ACC112 (cell line): ENCODE data around the gene RD3L.

Experiments used
- H2AFZ ChIP-seq: fragments of 200-600 bp; sonication (generic); one replicate; pipeline ENCODE4 v1.6.0; 2017; ENCODE audit warnings: antibody characterized with exemption, low read length; ENCODE audit not compliant: unreplicated experiment
- H3K27ac ChIP-seq: fragments of 200-600 bp; sonication (generic); 2 replicates; pipeline ENCODE4 v1.5.1; 2014; ENCODE audit warnings: low read depth, mild to moderate bottlenecking, antibody characterized with exemption, low read length, moderate library complexity
- H3K27me3 ChIP-seq: fragments of 200-600 bp; sonication (generic); 2 replicates; pipeline ENCODE4 v1.6.1; 2014; ENCODE audit warnings: mild to moderate bottlenecking, antibody characterized with exemption, low read length, moderate library complexity, mixed read lengths; ENCODE audit not compliant: insufficient read depth
- H3K36me3 ChIP-seq: fragments of 200-600 bp; sonication (generic); 2 replicates; pipeline ENCODE4 v1.6.1; 2016; ENCODE audit warnings: mild to moderate bottlenecking, antibody characterized with exemption, low read length, moderate library complexity, mixed read lengths; ENCODE audit not compliant: insufficient read depth
- H3K4me1 ChIP-seq: fragments of 200-600 bp; sonication (generic); one replicate; pipeline ENCODE4 v1.6.1; 2016; ENCODE audit warnings: low read length, mixed read lengths; ENCODE audit not compliant: insufficient read depth, unreplicated experiment, control insufficient read depth
- H3K4me3 ChIP-seq: fragments of 200-600 bp; sonication (generic); 2 replicates; pipeline ENCODE4 v1.5.1; 2014; ENCODE audit warnings: mild to moderate bottlenecking, low read depth, low read length
- H3K79me2 ChIP-seq: fragments of 200-600 bp; sonication (generic); one replicate; pipeline ENCODE4 v1.6.0; 2016; ENCODE audit warnings: low read length; ENCODE audit not compliant: control insufficient read depth, unreplicated experiment, insufficient read depth

RD3L gene

DNA sequence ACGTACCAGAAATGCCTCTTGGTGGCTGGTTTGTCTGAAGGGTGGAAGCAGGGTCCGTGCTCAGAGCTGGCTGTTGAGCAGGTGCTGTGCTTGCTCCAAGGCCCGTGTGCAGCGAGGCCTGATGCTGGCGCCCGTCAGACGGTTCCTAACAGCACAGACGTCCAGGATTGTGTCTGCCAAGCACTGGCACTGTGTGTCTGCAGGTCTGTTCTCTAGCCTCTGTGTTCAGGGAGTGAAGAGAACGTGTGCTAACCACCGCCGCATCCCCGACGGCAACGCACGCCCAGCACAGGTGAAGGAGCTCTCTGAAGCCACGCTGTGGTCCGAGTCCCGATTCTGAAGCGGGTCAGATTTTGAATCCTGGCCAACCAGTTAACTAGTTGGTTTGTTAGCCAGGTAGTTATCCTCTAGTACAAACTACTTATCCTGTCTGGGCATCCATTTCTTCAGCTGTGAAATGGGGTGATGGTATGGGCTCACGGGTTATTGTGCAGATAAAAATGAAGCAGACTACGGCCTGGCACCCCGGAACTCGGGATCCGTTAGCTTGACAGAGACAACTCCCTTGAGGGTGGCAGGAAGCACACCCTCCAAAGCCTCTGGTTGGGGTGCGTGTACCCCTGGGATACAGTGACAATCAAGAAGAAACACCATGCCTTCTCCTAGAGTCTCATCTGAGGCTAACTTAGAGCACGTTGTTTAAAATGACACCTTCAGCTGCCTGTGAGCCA lies 32.6 kb downstream of the RD3L start:
- Histone ChIP-seq H3K4me3 (no peak overlapping the region), H3K27ac (no peak overlapping the region), H3K27me3 (no peaks in the 10 kb centered on the region), H3K4me1 (peaks cover 4% of the 10 kb centered on the region), H3K79me2 (peaks cover under 1% of the 10 kb centered on the region), H3K36me3 (peaks cover 17% of the 10 kb centered on the region), H2AFZ (no peak overlapping the region)

DNA sequence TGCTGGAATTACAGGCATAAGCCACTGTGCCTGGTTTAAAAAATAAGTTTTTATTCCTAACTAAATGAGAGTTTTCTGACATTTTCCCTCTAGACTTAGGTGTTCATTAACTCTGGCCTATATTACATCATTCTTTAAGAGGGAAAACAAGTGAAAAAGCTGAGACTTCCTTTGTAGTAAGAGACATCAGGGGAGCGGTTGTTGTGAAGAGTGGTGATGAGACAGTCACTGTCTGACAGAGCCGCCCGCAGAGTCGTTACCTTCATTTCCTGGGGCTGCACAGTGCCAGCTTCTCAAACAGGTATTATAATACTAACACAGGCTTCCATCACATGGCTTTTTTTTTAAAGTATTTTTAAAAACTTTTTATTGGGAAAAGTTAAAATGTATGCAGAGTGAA lies 33.7 kb downstream of the RD3L start:
- no peaks in the 10 kb centered on the region for H3K79me2 ChIP-seq
- no peak overlapping the region for H2AFZ ChIP-seq
- no peaks in the 10 kb centered on the region for H3K27me3 ChIP-seq
- no peak overlapping the region for H3K4me3 ChIP-seq
- peaks cover 4% of the 10 kb centered on the region for H3K4me1 ChIP-seq
- H3K27ac ChIP-seq = no peak overlapping the region
- H3K36me3 ChIP-seq = peaks cover 8% of the 10 kb centered on the region

DNA sequence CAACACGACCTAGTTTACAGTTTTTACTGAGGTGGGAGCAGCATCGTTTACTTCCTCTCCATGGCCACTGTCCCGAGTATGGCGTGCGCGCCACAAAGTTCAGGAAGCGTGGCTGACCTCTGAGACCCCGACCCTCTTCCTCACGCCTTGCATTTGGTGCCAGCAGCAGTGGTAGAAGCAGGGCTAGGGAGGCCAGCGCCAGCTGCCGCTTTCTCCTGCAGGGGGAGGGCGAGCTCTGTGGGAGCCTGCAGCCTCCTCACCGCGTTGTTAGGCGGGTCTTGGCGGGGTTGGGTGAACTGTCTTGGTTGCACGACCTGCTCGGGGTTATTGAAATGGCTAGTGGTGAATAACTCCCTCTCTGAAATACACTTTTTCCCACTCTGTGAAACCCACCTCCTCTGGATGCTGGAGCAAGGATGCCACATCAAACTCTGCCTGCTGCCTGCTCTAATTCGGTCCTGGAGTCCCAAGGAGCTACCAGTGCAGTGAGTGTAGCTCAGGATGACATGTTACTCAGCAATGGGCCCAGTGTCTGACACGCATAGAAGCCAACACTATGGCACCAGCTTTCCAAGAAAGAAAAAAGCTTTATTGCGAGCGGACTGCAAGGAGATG lies 36.4 kb downstream of the RD3L start:
- Histone ChIP-seq H3K36me3 (no peaks in the 10 kb centered on the region), H3K4me3 (no peak overlapping the region), H3K27ac (no peak overlapping the region), H3K4me1 (peaks cover 4% of the 10 kb centered on the region), H3K27me3 (no peaks in the 10 kb centered on the region), H3K79me2 (no peaks in the 10 kb centered on the region), H2AFZ (no peak overlapping the region)

DNA sequence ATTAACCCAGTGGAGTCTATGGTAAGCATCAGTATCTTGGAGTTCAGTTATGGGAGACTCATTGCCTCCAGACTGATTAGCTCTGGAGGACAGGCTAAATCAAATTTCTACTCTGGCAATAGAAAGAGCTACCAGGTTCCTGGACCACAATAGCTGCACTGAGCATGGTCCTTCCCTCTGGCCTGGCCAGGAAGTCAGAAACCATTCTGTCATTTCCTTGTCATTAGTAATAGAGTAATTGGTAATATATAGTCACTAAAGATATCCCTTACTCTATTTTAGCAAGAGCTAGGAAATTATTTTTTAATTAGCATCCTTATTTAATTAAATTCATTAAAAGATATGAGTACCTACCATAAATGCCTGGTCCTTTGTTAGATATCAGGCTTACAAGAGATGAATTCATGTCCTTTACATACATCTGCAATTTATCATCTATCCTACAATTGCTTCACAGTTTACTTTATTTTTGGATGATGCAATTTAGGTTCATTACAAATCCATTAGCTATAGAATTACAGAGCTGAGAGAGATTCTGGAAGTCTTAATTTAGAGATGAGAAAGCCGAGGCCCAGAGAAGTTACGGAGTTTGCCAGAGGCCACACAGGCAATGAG lies 37.7 kb downstream of the RD3L start:
- Histone ChIP-seq H3K27me3 (no peaks in the 10 kb centered on the region), H3K4me3 (no peak overlapping the region), H3K36me3 (no peaks in the 10 kb centered on the region), H2AFZ (no peak overlapping the region), H3K79me2 (no peaks in the 10 kb centered on the region), H3K4me1 (peaks cover under 1% of the 10 kb centered on the region), H3K27ac (no peak overlapping the region)

DNA sequence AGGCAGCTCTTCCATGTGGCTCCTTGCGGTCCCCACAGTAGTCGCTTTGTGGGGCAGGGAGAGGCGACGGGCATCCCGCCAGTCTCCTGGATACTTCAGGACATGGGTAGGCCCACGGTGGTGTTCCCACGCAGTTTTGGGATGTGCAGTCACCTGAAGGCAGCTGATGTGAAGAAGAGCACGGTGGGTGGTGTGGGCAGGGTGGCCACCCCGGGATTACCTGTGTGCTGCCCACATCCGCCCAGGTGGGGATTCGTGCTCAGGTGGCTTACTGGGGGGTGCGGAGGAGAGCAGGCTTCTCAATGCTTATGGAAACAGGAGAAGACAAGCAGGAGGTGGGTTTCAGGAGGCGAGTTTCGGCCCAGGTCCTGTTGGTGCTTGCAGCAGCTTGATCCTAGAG lies 42.5 kb downstream of the RD3L start:
- H3K27ac ChIP-seq = no peak overlapping the region
- H3K4me3 ChIP-seq = no peak overlapping the region
- H2AFZ ChIP-seq = no peak overlapping the region
- H3K36me3 ChIP-seq = no peaks in the 10 kb centered on the region
- H3K4me1 ChIP-seq = no peaks in the 10 kb centered on the region
- no peaks in the 10 kb centered on the region for H3K79me2 ChIP-seq
- no peaks in the 10 kb centered on the region for H3K27me3 ChIP-seq

DNA sequence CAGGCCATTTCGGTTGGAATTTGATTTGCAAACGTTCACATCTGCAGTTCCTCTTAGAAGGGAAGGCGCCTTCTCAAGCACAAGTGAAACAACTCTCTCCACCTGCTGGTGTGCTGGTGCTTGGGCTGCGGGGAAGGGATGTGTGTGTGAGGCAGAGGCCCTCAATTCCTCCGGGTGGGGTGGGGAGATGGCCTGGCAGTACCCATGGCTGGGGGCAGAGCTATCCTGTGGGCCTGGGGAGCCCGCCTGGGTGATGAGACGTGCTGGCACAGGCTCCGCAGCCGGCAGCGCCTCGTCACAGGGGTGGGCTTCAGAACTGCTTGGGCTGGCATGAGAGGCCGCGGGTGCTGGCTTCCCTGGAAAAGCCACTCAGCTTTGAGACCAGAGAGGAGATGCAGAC lies 43.0 kb downstream of the RD3L start:
- H3K27me3 ChIP-seq = no peaks in the 10 kb centered on the region
- no peak overlapping the region for H3K27ac ChIP-seq
- no peak overlapping the region for H2AFZ ChIP-seq
- no peak overlapping the region for H3K4me3 ChIP-seq
- no peaks in the 10 kb centered on the region for H3K4me1 ChIP-seq
- H3K79me2 ChIP-seq = no peaks in the 10 kb centered on the region
- no peaks in the 10 kb centered on the region for H3K36me3 ChIP-seq

DNA sequence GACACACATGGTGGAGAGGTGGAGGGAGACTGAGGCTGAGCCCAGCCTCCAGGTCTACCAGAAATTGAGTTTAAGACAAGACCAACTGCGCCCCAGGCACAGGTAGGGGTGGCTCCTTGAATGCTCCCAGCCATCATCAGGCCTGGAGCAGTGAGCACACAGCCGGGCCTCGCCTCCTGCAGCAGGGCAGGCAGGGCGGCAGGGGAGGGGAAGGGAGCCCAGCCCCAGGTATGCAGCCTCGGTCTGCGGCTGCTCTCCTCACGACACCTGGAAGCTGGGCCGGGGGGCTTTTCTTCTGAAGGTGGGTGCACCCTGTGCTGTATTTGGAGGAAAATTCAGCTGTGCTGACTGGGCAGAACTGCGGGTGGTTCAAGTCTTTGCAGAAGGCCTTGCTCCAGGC lies 43.6 kb downstream of the RD3L start:
- no peak overlapping the region for H3K27ac ChIP-seq
- H3K4me1 ChIP-seq = no peaks in the 10 kb centered on the region
- no peak overlapping the region for H3K4me3 ChIP-seq
- no peaks in the 10 kb centered on the region for H3K36me3 ChIP-seq
- no peaks in the 10 kb centered on the region for H3K79me2 ChIP-seq
- no peaks in the 10 kb centered on the region for H3K27me3 ChIP-seq
- no peak overlapping the region for H2AFZ ChIP-seq

DNA sequence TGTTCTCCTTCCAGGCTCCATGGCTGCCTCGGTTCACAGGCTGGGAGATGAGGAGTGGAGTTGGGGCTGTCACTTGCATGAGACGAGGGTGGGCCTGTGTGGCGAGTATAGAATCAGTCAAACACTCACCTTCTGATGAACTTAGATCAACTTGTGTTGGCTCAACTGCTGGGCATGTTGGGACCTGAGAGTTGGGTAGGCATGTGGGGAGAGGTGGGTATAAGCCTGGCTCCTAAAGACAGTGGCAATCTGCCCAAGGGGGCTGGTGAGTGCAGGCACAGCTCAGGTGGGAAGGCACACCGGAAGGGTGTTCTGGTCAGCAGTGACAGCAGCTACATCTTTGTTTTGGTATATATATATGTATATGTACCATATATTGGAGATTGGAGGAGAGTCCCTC lies 44.1 kb downstream of the RD3L start:
- Histone ChIP-seq H3K4me3 (no peak overlapping the region), H3K79me2 (no peaks in the 10 kb centered on the region), H3K27me3 (no peaks in the 10 kb centered on the region), H3K27ac (no peak overlapping the region), H2AFZ (no peak overlapping the region), H3K36me3 (no peaks in the 10 kb centered on the region), H3K4me1 (no peaks in the 10 kb centered on the region)

DNA sequence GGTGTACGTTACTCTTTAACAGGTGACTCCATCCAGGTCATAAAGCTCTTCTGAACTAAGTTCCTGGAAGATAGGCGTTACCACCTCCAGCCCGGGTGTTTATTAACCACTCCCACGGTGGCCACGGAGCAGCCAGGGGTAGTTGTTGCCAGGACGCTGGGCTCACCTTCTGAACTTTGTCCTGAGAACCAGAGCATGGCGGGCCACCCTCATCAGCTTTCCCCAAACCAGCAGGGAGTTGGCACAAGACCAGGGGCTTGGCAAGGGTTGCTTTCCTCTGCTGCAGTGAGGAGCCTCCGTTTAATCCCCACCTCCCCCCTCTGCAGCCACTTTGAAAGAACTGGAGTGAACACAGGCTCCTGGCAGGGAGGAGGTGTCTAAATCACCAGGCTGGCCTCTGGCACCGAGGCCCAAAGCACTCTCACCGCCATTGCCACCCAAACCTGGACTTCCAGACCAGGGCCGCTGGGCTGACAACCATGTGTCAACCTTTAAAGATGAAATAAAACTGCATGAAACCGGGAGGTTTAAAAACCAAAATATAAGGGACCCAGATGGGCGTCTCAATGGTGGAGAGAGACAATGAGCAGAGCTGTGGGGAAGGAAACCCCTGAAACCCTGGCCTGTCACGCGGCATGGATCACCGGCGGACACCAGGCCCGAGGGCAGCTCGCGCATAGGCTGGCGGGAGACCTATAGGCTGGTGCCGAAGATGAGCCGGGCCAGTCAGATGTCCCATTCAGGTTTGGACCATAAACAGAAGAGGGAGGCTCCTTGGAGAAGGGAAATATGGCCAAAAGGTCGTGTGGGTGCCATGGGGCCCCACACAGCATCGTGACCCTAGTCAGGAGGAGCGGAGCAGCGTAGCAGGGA lies 45.0 kb downstream of the RD3L start:
- H3K36me3 ChIP-seq = no peaks in the 10 kb centered on the region
- no peak overlapping the region for H2AFZ ChIP-seq
- H3K79me2 ChIP-seq = no peaks in the 10 kb centered on the region
- H3K4me1 ChIP-seq = no peaks in the 10 kb centered on the region
- no peak overlapping the region for H3K27ac ChIP-seq
- H3K27me3 ChIP-seq = no peaks in the 10 kb centered on the region
- H3K4me3 ChIP-seq = no peak overlapping the region

DNA sequence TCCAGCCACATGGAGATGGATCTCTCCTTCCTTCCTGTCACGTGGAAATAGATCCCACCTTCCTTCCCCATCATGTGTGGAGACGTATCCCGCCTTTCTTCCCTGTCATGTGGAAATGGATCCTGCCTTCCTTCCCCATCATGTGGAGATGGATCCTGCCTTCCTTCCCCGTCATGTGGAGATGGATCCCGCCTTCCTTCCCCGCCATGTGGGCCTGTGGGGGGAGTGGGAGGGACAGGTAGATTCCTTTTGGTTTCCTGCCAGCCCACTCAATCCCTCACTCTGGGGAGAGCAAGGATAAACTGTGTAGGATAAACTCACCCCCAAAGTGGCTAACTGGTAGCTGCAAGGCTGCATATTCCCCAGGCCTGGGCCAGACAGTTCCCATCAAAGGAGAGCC lies 45.8 kb downstream of the RD3L start:
- Histone ChIP-seq H3K4me1 (no peaks in the 10 kb centered on the region), H3K4me3 (no peak overlapping the region), H3K27ac (no peak overlapping the region), H3K36me3 (no peaks in the 10 kb centered on the region), H3K27me3 (no peaks in the 10 kb centered on the region), H3K79me2 (no peaks in the 10 kb centered on the region), H2AFZ (no peak overlapping the region)
